Mesodermal cell (in vitro differentiated cells): ENCODE measurements around the gene MARCHF5.
"Not testable (repeated sequence)": the region's sequence is repeated elsewhere in the genome, so short reads cannot be mapped to it uniquely, and the experiment has no call there.

Experiments used
- H3K27ac ChIP-seq: 2 replicates; pipeline ENCODE4 v1.7.0; 2013; ENCODE audit warnings: mild to moderate bottlenecking, low read depth, low read length, moderate library complexity; ENCODE audit not compliant: severe bottlenecking
- H3K36me3 ChIP-seq: 2 replicates; pipeline ENCODE4 v1.7.1; 2013; ENCODE audit warnings: mild to moderate bottlenecking, low read length, moderate library complexity; ENCODE audit not compliant: control insufficient read depth, insufficient read depth
- H3K4me1 ChIP-seq: one replicate; pipeline ENCODE4 v1.7.1; 2013; ENCODE audit warnings: mild to moderate bottlenecking, low read length; ENCODE audit not compliant: insufficient read depth, control insufficient read depth, poor library complexity, severe bottlenecking
- H3K4me3 ChIP-seq: 2 replicates; pipeline ENCODE4 v1.7.0; 2013; ENCODE audit warnings: low read length, control low read depth, mild to moderate bottlenecking; ENCODE audit not compliant: insufficient read depth, poor library complexity, severe bottlenecking; ENCODE audit errors: extremely low read depth
- H3K9me3 ChIP-seq: 2 replicates; pipeline ENCODE4 v1.7.1; 2013; ENCODE audit warnings: mild to moderate bottlenecking, low read length, moderate library complexity; ENCODE audit not compliant: control insufficient read depth
- WGBS, 2 experiments: methylation state at CpG; one replicate each; pipeline ENCODE4 v1.1.5; 2013; ENCODE audit warnings: missing lambda C conversion rate in 2 of 2; ENCODE audit not compliant: insufficient coverage in 2 of 2; 5-methylcytosine and 5-hydroxymethylcytosine counted together

The MARCHF5 gene

GRCh38 chr10:92305133-92306072 lies 14.4 kb downstream of the MARCHF5 start:
- 71 to 82% methylated on average over 9 to 12 of the region's 13 CpGs for WGBS, 2 experiments

GRCh38 chr10:92309272-92309671 lies 18.3 kb downstream of the MARCHF5 start:
- no CpG with 5 or more reads among the region's 1 CpG for WGBS, 2 experiments
- Histone ChIP-seq H3K9me3 (no peaks in the 10 kb centered on the region), H3K36me3 (peaks cover 37% of the 10 kb centered on the region), H3K27ac (no peak overlapping the region), H3K4me1 (no peaks in the 10 kb centered on the region), H3K4me3 (no peak overlapping the region)

More at GRCh38 chr10:92305133-92306072, 14.4 kb downstream of the MARCHF5 start:
- Histone ChIP-seq H3K27ac (no peak overlapping the region), H3K4me3 (no peak overlapping the region), H3K4me1 (no peaks in the 10 kb centered on the region), H3K36me3 (peaks cover 14% of the 10 kb centered on the region), H3K9me3 (no peaks in the 10 kb centered on the region)

GRCh38 chr10:92313750-92314149 lies 22.8 kb downstream of the MARCHF5 start:
- WGBS, 2 experiments = 86 to 91% methylated on average over 2 of the region's 3 CpGs
- no peaks in the 10 kb centered on the region for H3K9me3 ChIP-seq
- H3K27ac ChIP-seq = no peak overlapping the region

GRCh38 chr10:92316610-92317009 lies 25.6 kb downstream of the MARCHF5 start:
- H3K27ac ChIP-seq = no peak overlapping the region
- no peaks in the 10 kb centered on the region for H3K9me3 ChIP-seq
- no peak overlapping the region for H3K4me3 ChIP-seq
- 78% methylated on average over 1 of the region's 2 CpGs; no CpG with 5 or more reads in 1 of the 2 experiments for WGBS, 2 experiments
- H3K36me3 ChIP-seq = peaks cover 65% of the 10 kb centered on the region
- no peaks in the 10 kb centered on the region for H3K4me1 ChIP-seq

More at GRCh38 chr10:92313750-92314149, 22.8 kb downstream of the MARCHF5 start:
- no peaks in the 10 kb centered on the region for H3K4me1 ChIP-seq
- no peak overlapping the region for H3K4me3 ChIP-seq
- peaks cover 58% of the 10 kb centered on the region for H3K36me3 ChIP-seq

- Histone ChIP-seq H3K4me1 (no peaks in the 10 kb centered on the region), H3K9me3 (no peaks in the 10 kb centered on the region), H3K36me3 (peaks cover 24% of the 10 kb centered on the region), H3K4me3 (no peak overlapping the region), H3K27ac (no peak overlapping the region)
- WGBS, 2 experiments = 100% methylated on average over 1 of the region's 2 CpGs
Measured at GRCh38 chr10:92323079-92323478, 32.1 kb downstream of the MARCHF5 start.

GRCh38 chr10:92327445-92328433 lies 36.8 kb downstream of the MARCHF5 start:
- Histone ChIP-seq H3K27ac (no peak overlapping the region), H3K36me3 (peaks cover 3% of the 10 kb centered on the region), H3K4me1 (no peaks in the 10 kb centered on the region), H3K9me3 (no peaks in the 10 kb centered on the region), H3K4me3 (no peak overlapping the region)
- 100% methylated on average over 1 of the region's 3 CpGs; no CpG with 5 or more reads in 1 of the 2 experiments for WGBS, 2 experiments

- Histone ChIP-seq H3K27ac (no peak overlapping the region), H3K9me3 (no peaks in the 10 kb centered on the region), H3K4me3 (no peak overlapping the region), H3K36me3 (peaks cover under 1% of the 10 kb centered on the region), H3K4me1 (no peaks in the 10 kb centered on the region)
Measured at GRCh38 chr10:92328993-92329392, 38.0 kb downstream of the MARCHF5 start.

GRCh38 chr10:92329927-92330326 lies 39.0 kb downstream of the MARCHF5 start:
- 85 to 88% methylated on average over 6 of the region's 6 CpGs for WGBS, 2 experiments
- not testable (repeated sequence) for H3K27ac ChIP-seq, H3K4me1 ChIP-seq, H3K36me3 ChIP-seq, H3K4me3 ChIP-seq, H3K9me3 ChIP-seq

- H3K9me3 ChIP-seq = no peaks in the 10 kb centered on the region
- no peaks in the 10 kb centered on the region for H3K4me1 ChIP-seq
- peaks cover 49% of the 10 kb centered on the region for H3K36me3 ChIP-seq
- H3K27ac ChIP-seq = no peak overlapping the region
- 100% methylated on average over 2 of the region's 2 CpGs for WGBS, 2 experiments
- no peak overlapping the region for H3K4me3 ChIP-seq
Measured at GRCh38 chr10:92342796-92343195, 51.8 kb downstream of the MARCHF5 start.

GRCh38 chr10:92345575-92345974 lies 54.6 kb downstream of the MARCHF5 start:
- H3K4me3 ChIP-seq, H3K9me3 ChIP-seq, H3K27ac ChIP-seq, H3K4me1 ChIP-seq: not testable (repeated sequence)
- peaks cover 70% of the 10 kb centered on the region for H3K36me3 ChIP-seq
- whole genome bisulfite sequencing, 2 experiments = 100% methylated on average over 2 to 3 of the region's 5 CpGs
